GM12878 (cell line): ENCODE measurements around the gene MROH2B. TPM values are rescaled to one million over a fixed set of nuclear protein-coding genes. Genes with fewer than 3 reads are reported as not detected.

Source experiments
- ESRRA ChIP-seq: IDR thresholded peaks from 2 replicates; pipeline ENCODE4 v1.6.1; 2012; ENCODE audit warnings: mild to moderate bottlenecking, low read length, improper control_type of control experiment
- MLLT1 ChIP-seq: fragments of 450-650 bp; IDR thresholded peaks from 2 replicates; pipeline ENCODE4 v1.6.1; 2016; ENCODE audit warnings: mild to moderate bottlenecking
- NR2C1 ChIP-seq: fragments of 450-650 bp; IDR thresholded peaks from 2 replicates; pipeline ENCODE4 v1.6.1; 2017; ENCODE audit warnings: antibody characterized with exemption, mild to moderate bottlenecking, moderate library complexity
- SMAD1 ChIP-seq: fragments of 450-650 bp; IDR thresholded peaks from 2 replicates; pipeline ENCODE4 v1.6.1; 2018; ENCODE audit warnings: mild to moderate bottlenecking, low read depth; ENCODE audit not compliant: partially characterized antibody
- SREBF1 ChIP-seq: IDR thresholded peaks from 2 replicates; pipeline ENCODE4 v1.6.1; 2012; ENCODE audit warnings: mild to moderate bottlenecking, low read length
- SREBF2 ChIP-seq: IDR thresholded peaks from 2 replicates; pipeline ENCODE4 v1.6.1; 2012; ENCODE audit warnings: mild to moderate bottlenecking, low read length
- USF2 ChIP-seq: IDR thresholded peaks from 2 replicates; pipeline ENCODE4 v1.6.1; 2011; ENCODE audit warnings: low read depth, low read length, improper control_type of control experiment, borderline replicate concordance
- YY1 ChIP-seq: IDR thresholded peaks from 2 replicates; pipeline ENCODE4 v1.6.1; 2011; ENCODE audit warnings: low read depth, mild to moderate bottlenecking, low read length
- ZBTB4 ChIP-seq: fragments of 450-650 bp; formaldehyde crosslinking; IDR thresholded peaks from 2 replicates; pipeline ENCODE4 v1.4.0; 2022; ENCODE audit warnings: mild to moderate bottlenecking, moderate library complexity
- ZNF687 ChIP-seq: fragments of 450-650 bp; IDR thresholded peaks from 2 replicates; pipeline ENCODE4 v1.6.1; 2017; ENCODE audit warnings: mild to moderate bottlenecking, moderate library complexity
- polyA plus RNA-seq, 11 experiments: library from polyadenylated mRNA; depleted of rRNA in 4 of 11; unstranded in 6 of 11; stranded (reverse) in 5 of 11; fragments of >200 nt; fragmentation: Nextera tagmentation in 4 of 11; fragmentation: Illumina TruSeq in 1 of 11; extraction: Ambion mirVana in 4 of 11; extraction: Trizol in 1 of 11; gene quantifications; 1 replicate in 1 of 11; 2 replicates in 10 of 11; pipeline versions ENCODE4 v1.2.1 to v1.2.3, GENCODE V29; 2011 to 2016; ENCODE audit warnings: inconsistent platforms in 2 of 11, missing spikeins in 2 of 11, low read depth in 1 of 11
- total RNA-seq, 4 experiments: library from RNA; depleted of rRNA in 3 of 4; stranded (reverse); fragments of >200 nt in 3 of 4; fragmentation: Illumina TruSeq in 1 of 4; extraction: Trizol in 1 of 4; gene quantifications; 2 replicates each; pipeline versions ENCODE4 v1.2.1 to v1.2.3, GENCODE V29; 2013 to 2021

The MROH2B gene
- total and polyA plus RNA-seq, 10 of the 15 experiments (the other 5 are each of a cell fraction or from before 2014, with no cell fraction given): not detected

GRCh38 chr5:41071975-41072374 is 833 bp upstream of the MROH2B start (continued):
- TF ChIP-seq ZBTB4 (CRISPR knock-in tag): no peak
- TF ChIP-seq SREBF1: no peak
- TF ChIP-seq ZNF687: no peak
- TF ChIP-seq SREBF2: no peak
- no peak for TF ChIP-seq ESRRA
- TF ChIP-seq NR2C1: no peak
- no peak for TF ChIP-seq USF2
- TF ChIP-seq MLLT1: no peak
- no peak for TF ChIP-seq SMAD1
- TF ChIP-seq YY1: no peak
